Esophagus muscularis mucosa (tissue), 4 donors: Measurements from ENCODE around the gene L3MBTL2.

ENCODE experiments used
- EP300 ChIP-seq: sonication (generic); formaldehyde crosslinking; IDR thresholded peaks from one replicate; pipeline ENCODE4 v1.6.1; 2017; ENCODE audit warnings: antibody characterized with exemption
- POLR2A ChIP-seq: fragments of 450-650 bp; IDR thresholded peaks from one replicate; pipeline ENCODE4 v1.6.1; 2017; ENCODE audit warnings: antibody characterized with exemption, moderate library complexity, mild to moderate bottlenecking, low read depth
- POLR2AphosphoS5 ChIP-seq, 2 donors: sonication (generic); formaldehyde crosslinking; IDR thresholded peaks; one replicate each; pipeline ENCODE4 v1.6.1; 2017; ENCODE audit warnings: antibody characterized with exemption in 2 of 2
- TF ChIP-seq, protein P1 (sequence below), 3 experiments: fragments of 200-600 bp in 2 of 3; fragments of 450-650 bp in 1 of 3; sonication (generic) in 2 of 3; IDR thresholded peaks; one replicate each; pipeline ENCODE4 v1.5.1; 2017 to 2019; ENCODE audit warnings: antibody characterized with exemption in 3 of 3, mild to moderate bottlenecking in 2 of 3, moderate library complexity in 1 of 3

DNA sequence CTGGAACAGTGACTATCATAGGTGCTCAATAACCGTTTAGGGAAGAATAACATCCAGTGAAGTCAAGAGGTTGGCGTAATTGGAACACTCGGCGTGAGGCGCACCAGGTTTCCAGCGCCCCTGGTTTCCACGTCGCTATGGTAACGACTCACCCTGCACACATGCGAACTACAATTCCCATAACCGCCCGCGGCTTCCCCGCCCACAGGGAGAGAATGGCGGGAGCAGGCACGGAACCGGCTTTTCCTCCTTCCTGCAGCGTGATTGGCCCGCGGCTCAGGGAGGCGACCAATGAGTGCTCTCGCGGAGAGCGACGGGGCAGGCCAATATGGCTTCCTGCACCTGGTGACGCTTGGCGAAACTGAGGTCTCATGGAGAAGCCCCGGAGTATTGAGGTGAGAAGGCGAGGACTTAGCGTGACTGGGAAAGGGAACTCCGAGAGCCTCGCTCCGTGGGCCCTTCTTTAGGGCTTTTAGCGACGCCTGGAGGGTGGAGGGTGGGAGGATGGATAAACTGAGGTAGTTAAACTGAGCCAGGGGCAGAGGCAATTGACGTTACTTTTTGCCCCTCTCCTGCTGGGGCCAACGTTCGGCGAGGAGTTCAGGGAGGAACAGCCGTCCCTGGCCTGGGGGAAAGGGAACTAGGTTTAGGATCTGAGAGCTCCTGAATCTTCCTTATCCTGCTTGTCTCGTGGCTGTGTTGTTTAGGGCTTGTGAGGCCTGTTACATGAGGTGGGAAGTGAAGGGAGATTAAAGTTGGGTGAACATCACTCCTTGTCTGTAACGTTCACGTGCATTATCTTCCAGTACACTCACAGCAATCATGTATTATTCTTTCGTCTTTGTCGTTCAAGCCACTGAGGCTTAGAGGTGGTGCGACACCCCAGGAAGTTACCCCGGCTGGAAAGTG lies at the start of gene L3MBTL2:
- TF ChIP-seq, protein P1, sequence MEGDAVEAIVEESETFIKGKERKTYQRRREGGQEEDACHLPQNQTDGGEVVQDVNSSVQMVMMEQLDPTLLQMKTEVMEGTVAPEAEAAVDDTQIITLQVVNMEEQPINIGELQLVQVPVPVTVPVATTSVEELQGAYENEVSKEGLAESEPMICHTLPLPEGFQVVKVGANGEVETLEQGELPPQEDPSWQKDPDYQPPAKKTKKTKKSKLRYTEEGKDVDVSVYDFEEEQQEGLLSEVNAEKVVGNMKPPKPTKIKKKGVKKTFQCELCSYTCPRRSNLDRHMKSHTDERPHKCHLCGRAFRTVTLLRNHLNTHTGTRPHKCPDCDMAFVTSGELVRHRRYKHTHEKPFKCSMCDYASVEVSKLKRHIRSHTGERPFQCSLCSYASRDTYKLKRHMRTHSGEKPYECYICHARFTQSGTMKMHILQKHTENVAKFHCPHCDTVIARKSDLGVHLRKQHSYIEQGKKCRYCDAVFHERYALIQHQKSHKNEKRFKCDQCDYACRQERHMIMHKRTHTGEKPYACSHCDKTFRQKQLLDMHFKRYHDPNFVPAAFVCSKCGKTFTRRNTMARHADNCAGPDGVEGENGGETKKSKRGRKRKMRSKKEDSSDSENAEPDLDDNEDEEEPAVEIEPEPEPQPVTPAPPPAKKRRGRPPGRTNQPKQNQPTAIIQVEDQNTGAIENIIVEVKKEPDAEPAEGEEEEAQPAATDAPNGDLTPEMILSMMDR (IDR thresholded peaks at IDR 0.05), result no peak
- TF ChIP-seq POLR2AphosphoS5 (IDR thresholded peaks at IDR 0.05) (peak; percentile 90 to 92), EP300 (no peak), POLR2A (no peak)
